ENCODE data around the gene MPEG1. TPM values are rescaled to one million over a fixed set of nuclear protein-coding genes. Genes with fewer than 3 reads are reported as not detected.

MPEG1 gene
- total RNA-seq, 2 experiments from 2014 or later = 2.8 to 2.9 TPM

GRCh38 chr11:59179121-59179520 is 33.6 kb downstream of the MPEG1 start:
- Mint-ChIP-seq H3K4me1 (ENCODE audit: low read depth) (peaks cover 4% of the 10 kb centered on the region), H3K27ac (no peak overlapping the region), H3K36me3 (ENCODE audit: low read depth) (no peaks in the 10 kb centered on the region), H3K27me3 (no peaks in the 10 kb centered on the region), H3K9me3 (no peaks in the 10 kb centered on the region), H3K4me3 (no peak overlapping the region)
- H3K27ac ChIP-seq (ENCODE audit: low read depth in 1 of 2, low read length in 2 of 2) = no peak overlapping the region
- intact Hi-C loops (cut with DNase I, micrococcal nuclease) = loop anchor here in 1 of 2 experiments (10.0 kb wide), 2 partner anchors 376 to 496 kb away; no protein-coding TSS in a partner anchor
- no peaks in the 10 kb centered on the region for H3K36me3 ChIP-seq (ENCODE audit: insufficient read depth, low read length)
- ATAC-seq (ENCODE audit: poor library complexity) (no peak), DNase-seq (no peak)
- ChIA-PET POLR2A (no interaction called here), CTCF (no interaction called here)
- no peak for TF ChIP-seq CTCF (IDR thresholded peaks at IDR 0.05)
- no peak overlapping the region for H3K4me3 ChIP-seq (ENCODE audit: low read length)
- no peaks in the 10 kb centered on the region for H3K27me3 ChIP-seq (ENCODE audit: control insufficient read depth in 1 of 2, insufficient read depth in 2 of 2, low read length in 2 of 2)
- H3K4me1 ChIP-seq (ENCODE audit: insufficient read depth, low read length) = no peaks in the 10 kb centered on the region
- H3K9me3 ChIP-seq (ENCODE audit: control insufficient read depth in 1 of 2, insufficient read depth in 1 of 2, low read length in 2 of 2) = peaks cover 0 to 4% of the 10 kb centered on the region in 2 experiments

GRCh38 chr11:59178402-59178801 is 34.3 kb downstream of the MPEG1 start:
- Histone ChIP-seq H3K27ac (ENCODE audit: low read depth in 1 of 2, low read length in 2 of 2) (no peak overlapping the region), H3K4me3 (ENCODE audit: low read length) (no peak overlapping the region), H3K9me3 (ENCODE audit: control insufficient read depth in 1 of 2, insufficient read depth in 1 of 2, low read length in 2 of 2) (peaks cover 0 to 4% of the 10 kb centered on the region in 2 experiments), H3K36me3 (ENCODE audit: insufficient read depth, low read length) (no peaks in the 10 kb centered on the region), H3K27me3 (ENCODE audit: control insufficient read depth in 1 of 2, insufficient read depth in 2 of 2, low read length in 2 of 2) (no peaks in the 10 kb centered on the region), H3K4me1 (ENCODE audit: insufficient read depth, low read length) (peaks cover 2% of the 10 kb centered on the region)
- Mint-ChIP-seq H3K4me3 (no peak overlapping the region), H3K27ac (no peak overlapping the region), H3K4me1 (ENCODE audit: low read depth) (peaks cover 5% of the 10 kb centered on the region), H3K9me3 (no peaks in the 10 kb centered on the region), H3K36me3 (ENCODE audit: low read depth) (no peaks in the 10 kb centered on the region), H3K27me3 (no peaks in the 10 kb centered on the region)
- ChIA-PET CTCF (interaction anchor here (2.2 kb wide), 1 partner anchor 8 kb away, joined by 6 read pairs; no protein-coding TSS in a partner anchor), POLR2A (no interaction called here)
- no peak for TF ChIP-seq CTCF (IDR thresholded peaks at IDR 0.05)
- intact Hi-C loops (cut with DNase I, micrococcal nuclease) = loop anchor here in 1 of 2 experiments (10.0 kb wide), 2 partner anchors 376 to 496 kb away; no protein-coding TSS in a partner anchor
- no peak for ATAC-seq (ENCODE audit: poor library complexity)
- DNase-seq = no peak

GRCh38 chr11:59176330-59176729 is 36.4 kb downstream of the MPEG1 start:
- Histone ChIP-seq H3K36me3 (ENCODE audit: insufficient read depth, low read length) (no peaks in the 10 kb centered on the region), H3K27ac (ENCODE audit: low read depth in 1 of 2, low read length in 2 of 2) (no peak overlapping the region), H3K4me3 (ENCODE audit: low read length) (no peak overlapping the region), H3K4me1 (ENCODE audit: insufficient read depth, low read length) (peaks cover 17% of the 10 kb centered on the region), H3K27me3 (ENCODE audit: control insufficient read depth in 1 of 2, insufficient read depth in 2 of 2, low read length in 2 of 2) (no peaks in the 10 kb centered on the region), H3K9me3 (ENCODE audit: control insufficient read depth in 1 of 2, insufficient read depth in 1 of 2, low read length in 2 of 2) (peaks cover 0 to 4% of the 10 kb centered on the region in 2 experiments)
- peaks cover 5% of the 10 kb centered on the region for H3K27me3 Mint-ChIP-seq
- TF ChIP-seq CTCF (IDR thresholded peaks at IDR 0.05) = no peak
- H3K4me1 Mint-ChIP-seq (ENCODE audit: low read depth) = peaks cover 13% of the 10 kb centered on the region
- POLR2A ChIA-PET = no interaction called here
- no peaks in the 10 kb centered on the region for H3K9me3 Mint-ChIP-seq
- H3K27ac Mint-ChIP-seq = no peak overlapping the region
- H3K4me3 Mint-ChIP-seq = no peak overlapping the region
- intact Hi-C loops (cut with DNase I, micrococcal nuclease) = loop anchor here in 1 of 2 experiments (10.0 kb wide), 2 partner anchors 378 to 498 kb away; no protein-coding TSS in a partner anchor
- ATAC-seq (ENCODE audit: poor library complexity) (no peak), DNase-seq (no peak)
- H3K36me3 Mint-ChIP-seq (ENCODE audit: low read depth) = peaks cover 5% of the 10 kb centered on the region
- CTCF ChIA-PET = interaction anchor here (2.2 kb wide), 1 partner anchor 10 kb away, joined by 6 read pairs; no protein-coding TSS in a partner anchor
